ENCODE results near the gene IRX3. TPM values are rescaled to one million over a fixed set of nuclear protein-coding genes. Genes with fewer than 3 reads are reported as not detected.

IRX3 gene
- total and polyA plus RNA-seq, 2 donors (not counting 1 experiment from before 2014, with no cell fraction given) = 0.22 to 0.33 TPM

DNA sequence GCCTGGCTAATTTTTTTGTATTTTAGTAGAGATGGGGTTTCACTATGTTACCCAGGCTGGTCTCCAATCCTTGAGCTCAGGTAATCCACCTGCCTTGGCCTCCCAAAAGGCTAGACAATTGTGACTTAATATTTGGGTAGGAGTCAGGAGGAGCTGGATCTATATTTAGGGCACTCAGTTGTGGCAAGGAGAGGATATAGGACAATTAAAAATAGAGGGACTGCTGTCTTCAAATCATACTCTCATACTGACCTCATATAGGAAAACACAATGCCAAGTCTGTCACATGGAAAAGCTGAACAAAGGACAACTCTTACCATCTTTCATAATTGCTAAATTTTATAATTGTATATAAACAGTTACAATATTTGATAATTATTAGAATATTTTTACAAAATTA is 17.1 kb downstream of the IRX3 start:
- H2AFZ ChIP-seq (ENCODE audit: low read length) = no peak overlapping the region
- H3K27me3 ChIP-seq (ENCODE audit: control insufficient read depth, insufficient read depth, low read length) = no peaks in the 10 kb centered on the region
- no peak overlapping the region for H3K4me2 ChIP-seq (ENCODE audit: extremely low read depth, insufficient read depth, low read length)
- H3K4me1 ChIP-seq (ENCODE audit: control insufficient read depth, extremely low read depth, insufficient read depth, low read length) = no peaks in the 10 kb centered on the region
- H3K9me3 ChIP-seq (ENCODE audit: control insufficient read depth, insufficient read depth, low read depth, low read length) = no peaks in the 10 kb centered on the region
- no peak overlapping the region for H3K27ac ChIP-seq (ENCODE audit: insufficient read depth, low read length)
- TF ChIP-seq, protein P1, sequence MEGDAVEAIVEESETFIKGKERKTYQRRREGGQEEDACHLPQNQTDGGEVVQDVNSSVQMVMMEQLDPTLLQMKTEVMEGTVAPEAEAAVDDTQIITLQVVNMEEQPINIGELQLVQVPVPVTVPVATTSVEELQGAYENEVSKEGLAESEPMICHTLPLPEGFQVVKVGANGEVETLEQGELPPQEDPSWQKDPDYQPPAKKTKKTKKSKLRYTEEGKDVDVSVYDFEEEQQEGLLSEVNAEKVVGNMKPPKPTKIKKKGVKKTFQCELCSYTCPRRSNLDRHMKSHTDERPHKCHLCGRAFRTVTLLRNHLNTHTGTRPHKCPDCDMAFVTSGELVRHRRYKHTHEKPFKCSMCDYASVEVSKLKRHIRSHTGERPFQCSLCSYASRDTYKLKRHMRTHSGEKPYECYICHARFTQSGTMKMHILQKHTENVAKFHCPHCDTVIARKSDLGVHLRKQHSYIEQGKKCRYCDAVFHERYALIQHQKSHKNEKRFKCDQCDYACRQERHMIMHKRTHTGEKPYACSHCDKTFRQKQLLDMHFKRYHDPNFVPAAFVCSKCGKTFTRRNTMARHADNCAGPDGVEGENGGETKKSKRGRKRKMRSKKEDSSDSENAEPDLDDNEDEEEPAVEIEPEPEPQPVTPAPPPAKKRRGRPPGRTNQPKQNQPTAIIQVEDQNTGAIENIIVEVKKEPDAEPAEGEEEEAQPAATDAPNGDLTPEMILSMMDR (conservative IDR thresholded peaks at IDR 0.05 in 1 of 2, IDR thresholded peaks at IDR 0.05 in 1 of 2; ENCODE audit: low read depth in 1 of 2, low read length in 2 of 2) = no peak
- no peak for TF ChIP-seq EZH2 (IDR thresholded peaks at IDR 0.05; ENCODE audit: low read length, missing control alignments)
- no peaks in the 10 kb centered on the region for H3K36me3 ChIP-seq (ENCODE audit: control insufficient read depth, insufficient read depth, low read length)
- no peak for DNase-seq (ENCODE audit: low read depth in 2 of 2)
- H3K79me2 ChIP-seq (ENCODE audit: control insufficient read depth, insufficient read depth, low read length) = no peaks in the 10 kb centered on the region
- H4K20me1 ChIP-seq (ENCODE audit: control insufficient read depth, extremely low read depth, insufficient read depth, low read length) = no peaks in the 10 kb centered on the region
- no peak overlapping the region for H3K4me3 ChIP-seq (replicated peaks in 1 of 4; ENCODE audit: control extremely low read depth in 1 of 4, insufficient read depth in 1 of 4, low read depth in 3 of 4, low read length in 4 of 4)
- H3K9ac ChIP-seq (ENCODE audit: insufficient read depth, low read length) = no peak overlapping the region

- Histone ChIP-seq H3K4me1 (ENCODE audit: control insufficient read depth, extremely low read depth, insufficient read depth, low read length) (no peaks in the 10 kb centered on the region), H4K20me1 (ENCODE audit: control insufficient read depth, extremely low read depth, insufficient read depth, low read length) (no peaks in the 10 kb centered on the region), H3K79me2 (ENCODE audit: control insufficient read depth, insufficient read depth, low read length) (no peaks in the 10 kb centered on the region), H3K4me2 (ENCODE audit: extremely low read depth, insufficient read depth, low read length) (no peak overlapping the region), H3K4me3 (replicated peaks in 1 of 4; ENCODE audit: control extremely low read depth in 1 of 4, insufficient read depth in 1 of 4, low read depth in 3 of 4, low read length in 4 of 4) (no peak overlapping the region), H3K27ac (ENCODE audit: insufficient read depth, low read length) (no peak overlapping the region), H2AFZ (ENCODE audit: low read length) (no peak overlapping the region), H3K9me3 (ENCODE audit: control insufficient read depth, insufficient read depth, low read depth, low read length) (no peaks in the 10 kb centered on the region), H3K9ac (ENCODE audit: insufficient read depth, low read length) (no peak overlapping the region), H3K27me3 (ENCODE audit: control insufficient read depth, insufficient read depth, low read length) (no peaks in the 10 kb centered on the region), H3K36me3 (ENCODE audit: control insufficient read depth, insufficient read depth, low read length) (no peaks in the 10 kb centered on the region)
- DNase-seq (ENCODE audit: low read depth in 2 of 2) = no peak
- no peak for TF ChIP-seq EZH2 (IDR thresholded peaks at IDR 0.05; ENCODE audit: low read length, missing control alignments)
- TF ChIP-seq, protein P1 (conservative IDR thresholded peaks at IDR 0.05 in 1 of 2, IDR thresholded peaks at IDR 0.05 in 1 of 2; ENCODE audit: low read depth in 1 of 2, low read length in 2 of 2) = no peak
Measured at GRCh38 chr16:54268766-54269165, 17.8 kb downstream of the IRX3 start.

GRCh38 chr16:54268340-54268739 is 18.2 kb downstream of the IRX3 start:
- Histone ChIP-seq H3K27me3 (ENCODE audit: control insufficient read depth, insufficient read depth, low read length) (no peaks in the 10 kb centered on the region), H3K36me3 (ENCODE audit: control insufficient read depth, insufficient read depth, low read length) (no peaks in the 10 kb centered on the region), H3K4me2 (ENCODE audit: extremely low read depth, insufficient read depth, low read length) (no peak overlapping the region), H4K20me1 (ENCODE audit: control insufficient read depth, extremely low read depth, insufficient read depth, low read length) (no peaks in the 10 kb centered on the region), H3K79me2 (ENCODE audit: control insufficient read depth, insufficient read depth, low read length) (no peaks in the 10 kb centered on the region), H3K9ac (ENCODE audit: insufficient read depth, low read length) (no peak overlapping the region), H3K27ac (ENCODE audit: insufficient read depth, low read length) (no peak overlapping the region), H2AFZ (ENCODE audit: low read length) (no peak overlapping the region), H3K4me1 (ENCODE audit: control insufficient read depth, extremely low read depth, insufficient read depth, low read length) (no peaks in the 10 kb centered on the region), H3K9me3 (ENCODE audit: control insufficient read depth, insufficient read depth, low read depth, low read length) (no peaks in the 10 kb centered on the region), H3K4me3 (replicated peaks in 1 of 4; ENCODE audit: control extremely low read depth in 1 of 4, insufficient read depth in 1 of 4, low read depth in 3 of 4, low read length in 4 of 4) (no peak overlapping the region)
- no peak for DNase-seq (ENCODE audit: low read depth in 2 of 2)
- no peak for TF ChIP-seq EZH2 (IDR thresholded peaks at IDR 0.05; ENCODE audit: low read length, missing control alignments)
- TF ChIP-seq, protein P1 (conservative IDR thresholded peaks at IDR 0.05 in 1 of 2, IDR thresholded peaks at IDR 0.05 in 1 of 2; ENCODE audit: low read depth in 1 of 2, low read length in 2 of 2) = no peak
